Measurements from ENCODE around the gene COA4.
A peak's percentile ranks its signal among the peaks of the same experiment; 100 is the strongest.
"Not testable (repeated sequence)": the region's sequence is repeated elsewhere in the genome, so short reads cannot be mapped to it uniquely, and the experiment has no call there.

The COA4 gene

GRCh38 chr11:73876424-73877310, at the start of gene COA4, which contains the start of gene PAAF1:
TSS of gene COA4 (minus strand) at chr11:73876846. CDS start at chr11:73873378, 3,468 bp downstream.
TSS of gene PAAF1 (plus strand) at chr11:73876999. CDS start at chr11:73877022, 23 bp downstream.
- peak; percentile 88 for DNase-seq

GRCh38 chr11:73921180-73921579, 44.5 kb upstream of the COA4 start:
- DNase-seq: no peak

GRCh38 chr11:73916435-73916834, 39.8 kb upstream of the COA4 start:
- DNase-seq: no peak

GRCh38 chr11:73914284-73914683, 37.6 kb upstream of the COA4 start:
- DNase-seq: no peak

- DNase-seq: no peak
These were observed 36.8 kb upstream of the COA4 start for GRCh38 chr11:73913472-73913871.

GRCh38 chr11:73912026-73912425, 35.4 kb upstream of the COA4 start:
- DNase-seq: no peak

GRCh38 chr11:73907191-73907590, 30.5 kb upstream of the COA4 start:
- no peak for DNase-seq

- DNase-seq: no peak
These were observed 25.7 kb upstream of the COA4 start for GRCh38 chr11:73902303-73902702.

GRCh38 chr11:73894725-73895335, 18.2 kb upstream of the COA4 start:
- no peak for DNase-seq

- DNase-seq: no peak
These were observed 16.4 kb upstream of the COA4 start for GRCh38 chr11:73893041-73893440.

- no peak for DNase-seq
These were observed 12.9 kb upstream of the COA4 start for GRCh38 chr11:73889536-73889935.

- no peak for DNase-seq
These were observed 12.4 kb upstream of the COA4 start for GRCh38 chr11:73889019-73889418.

- DNase-seq: no peak
These were observed 11.6 kb upstream of the COA4 start for GRCh38 chr11:73888244-73888643.

- no peak for DNase-seq
These were observed 7.2 kb upstream of the COA4 start for GRCh38 chr11:73883856-73884255.

- not testable (repeated sequence) for DNase-seq
These were observed 3.8 kb upstream of the COA4 start for GRCh38 chr11:73880449-73880848.

- DNase-seq: no peak
These were observed 2.1 kb upstream of the COA4 start for GRCh38 chr11:73878771-73879170.

- DNase-seq: no peak
These were observed 806 bp downstream of the COA4 start for GRCh38 chr11:73875840-73876239.

- DNase-seq: no peak
These were observed 1.3 kb downstream of the COA4 start for GRCh38 chr11:73875380-73875779.

- no peak for DNase-seq
These were observed 3.8 kb downstream of the COA4 start for GRCh38 chr11:73872749-73873357.

- no peak for DNase-seq
These were observed 6.4 kb downstream of the COA4 start for GRCh38 chr11:73870261-73870660.

- no peak for DNase-seq
These were observed 7.2 kb downstream of the COA4 start for GRCh38 chr11:73869332-73869949.

- no peak for DNase-seq
These were observed 10.1 kb downstream of the COA4 start for GRCh38 chr11:73866586-73866996.

- DNase-seq: no peak
These were observed 10.5 kb downstream of the COA4 start for GRCh38 chr11:73866095-73866579.

All from NCI-H187 treated with DMSO at 0.1 percent for 48 hours (cell line).